ENCODE results near the gene ZNF324. TPM values are rescaled to one million over a fixed set of nuclear protein-coding genes. Genes with fewer than 3 reads are reported as not detected.
A peak's percentile ranks its signal among the peaks of the same experiment; 100 is the strongest.

ZNF324 gene
- total and polyA plus RNA-seq, 9 of the 15 experiments (the other 6 are each of a cell fraction or from before 2014, with no cell fraction given) = 0.92 to 16.4 (median 5.3) TPM

DNA sequence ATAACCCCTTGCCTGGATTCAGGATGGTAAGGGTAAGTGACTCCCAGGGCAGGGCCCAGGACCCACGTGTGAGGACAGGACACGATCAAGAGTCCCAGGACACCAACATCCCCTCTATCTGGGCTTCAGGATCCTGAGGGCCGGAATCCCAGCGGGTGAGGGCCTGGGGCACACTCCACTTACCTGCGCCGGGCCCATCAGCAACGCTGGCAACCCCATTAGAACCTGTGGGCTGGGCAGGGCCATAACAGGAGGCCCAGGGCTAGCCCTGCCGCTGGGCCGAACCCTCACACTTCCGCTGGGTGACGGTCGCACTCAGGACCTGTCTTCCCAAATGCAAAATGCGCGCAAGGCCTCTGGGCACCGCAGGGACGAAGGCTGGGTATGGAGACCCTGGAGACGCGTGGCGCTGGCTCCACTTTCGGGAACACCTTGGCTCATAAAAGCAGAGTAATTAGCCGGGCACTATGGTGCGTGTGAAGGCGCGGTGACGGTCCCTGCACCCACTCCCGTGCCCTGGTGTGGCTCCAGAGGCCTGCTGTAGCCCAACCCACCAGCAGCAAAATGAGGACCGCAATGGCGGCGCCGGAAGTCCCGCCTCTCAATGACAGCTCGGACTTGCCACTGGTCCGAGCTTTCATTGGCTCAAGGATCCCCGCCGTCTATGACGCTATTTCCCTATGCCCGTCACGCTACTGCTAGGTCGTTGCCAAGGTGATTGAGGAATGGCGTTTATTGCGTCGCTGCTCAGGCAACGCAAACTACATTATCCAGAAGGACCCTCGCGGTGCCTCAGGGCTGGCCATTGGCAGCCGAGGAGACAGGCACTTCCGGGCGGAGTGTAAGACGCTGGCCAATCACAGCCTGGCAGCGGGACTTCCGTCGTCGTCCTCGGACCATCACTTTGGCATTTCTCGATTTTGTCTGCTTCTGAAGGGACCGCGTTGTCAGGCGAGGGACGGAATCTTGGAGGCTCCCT is 27.0 kb upstream of the ZNF324 start, which contains the start of gene ZNF132:
Gene ZNF132 (minus strand): TSS at position 578 of the 979 bp plus-strand sequence. CDS start 332 bp downstream, at position 246.
- H2AFZ ChIP-seq (ENCODE audit: low read depth, low read length) = no peak within 1 kb of the TSS
- H3K9ac ChIP-seq (ENCODE audit: insufficient read depth in 1 of 2, low read depth in 2 of 2, low read length in 2 of 2) = no peak within 1 kb of the TSS
- H3K4me3 ChIP-seq = no peak within 1 kb of the TSS
- WGBS (ENCODE audit: insufficient coverage, low coverage, missing lambda C conversion rate) = 58% methylated on average over 56 of the region's 59 CpGs
- no peaks in the 10 kb centered on the region for H3K79me2 ChIP-seq (ENCODE audit: control insufficient read depth, insufficient read depth, low read length)
- no peaks in the 10 kb centered on the region for H4K20me1 ChIP-seq (replicated peaks; ENCODE audit: control insufficient read depth, insufficient read depth, low read length)
- H3K4me2 ChIP-seq (ENCODE audit: insufficient read depth, low read length) = no peak within 1 kb of the TSS
- peaks cover 0 to 12% of the 10 kb centered on the region in 2 experiments; a peak in 1 of 5 replicates for H3K4me1 ChIP-seq (replicated peaks in 1 of 2; ENCODE audit: control insufficient read depth in 2 of 2, insufficient read depth in 2 of 2, low read length in 2 of 2)
- in situ Hi-C loops (cut with MboI) (no loop called here), intact Hi-C loops (cut with micrococcal nuclease) (no loop called here)
- H3K27ac ChIP-seq (ENCODE audit: extremely low read depth, low read depth, low read length) = no peak within 1 kb of the TSS
- H3K9me3 ChIP-seq (replicated peaks; ENCODE audit: control insufficient read depth, insufficient read depth, low read depth, low read length) = peaks cover 7% of the 10 kb centered on the region
- ChIA-PET POLR2A (no interaction called here), CTCF (ENCODE audit: low intra/inter-chr PET ratio) (no interaction called here)
- no peaks in the 10 kb centered on the region for H3K36me3 ChIP-seq (ENCODE audit: control insufficient read depth, insufficient read depth, low read length)
- no TSS peak for BruUV-seq (replicated peaks)
- H3K9me1 ChIP-seq (ENCODE audit: control insufficient read depth, insufficient read depth, low read length) = no peaks in the 10 kb centered on the region
- ATAC-seq (no peak), FAIRE-seq (no peak), DNase-seq (ENCODE audit: extremely low read depth in 1 of 4, low spot score in 3 of 4) (no peak)
- no peaks in the 10 kb centered on the region for H3K27me3 ChIP-seq (ENCODE audit: control insufficient read depth in 2 of 2, insufficient read depth in 2 of 2, low read length in 2 of 2)
- TF ChIP-seq YY1 (IDR thresholded peaks at IDR 0.05; ENCODE audit: borderline replicate concordance in 1 of 3, control insufficient read depth in 1 of 3, extremely low read depth in 1 of 3, insufficient read depth in 3 of 3, insufficient read length in 1 of 3, insufficient replicate concordance in 2 of 3, low read depth in 1 of 3, low read length in 2 of 3) = peak in 1 of 3 experiments; percentile 59
- 0 out of 2 replicates have a peak, but pooled peaks have one; percentile 37 for TF ChIP-seq POLR2G (IDR thresholded peaks at IDR 0.05; ENCODE audit: low read depth, low read length)
- TF ChIP-seq, protein P1, sequence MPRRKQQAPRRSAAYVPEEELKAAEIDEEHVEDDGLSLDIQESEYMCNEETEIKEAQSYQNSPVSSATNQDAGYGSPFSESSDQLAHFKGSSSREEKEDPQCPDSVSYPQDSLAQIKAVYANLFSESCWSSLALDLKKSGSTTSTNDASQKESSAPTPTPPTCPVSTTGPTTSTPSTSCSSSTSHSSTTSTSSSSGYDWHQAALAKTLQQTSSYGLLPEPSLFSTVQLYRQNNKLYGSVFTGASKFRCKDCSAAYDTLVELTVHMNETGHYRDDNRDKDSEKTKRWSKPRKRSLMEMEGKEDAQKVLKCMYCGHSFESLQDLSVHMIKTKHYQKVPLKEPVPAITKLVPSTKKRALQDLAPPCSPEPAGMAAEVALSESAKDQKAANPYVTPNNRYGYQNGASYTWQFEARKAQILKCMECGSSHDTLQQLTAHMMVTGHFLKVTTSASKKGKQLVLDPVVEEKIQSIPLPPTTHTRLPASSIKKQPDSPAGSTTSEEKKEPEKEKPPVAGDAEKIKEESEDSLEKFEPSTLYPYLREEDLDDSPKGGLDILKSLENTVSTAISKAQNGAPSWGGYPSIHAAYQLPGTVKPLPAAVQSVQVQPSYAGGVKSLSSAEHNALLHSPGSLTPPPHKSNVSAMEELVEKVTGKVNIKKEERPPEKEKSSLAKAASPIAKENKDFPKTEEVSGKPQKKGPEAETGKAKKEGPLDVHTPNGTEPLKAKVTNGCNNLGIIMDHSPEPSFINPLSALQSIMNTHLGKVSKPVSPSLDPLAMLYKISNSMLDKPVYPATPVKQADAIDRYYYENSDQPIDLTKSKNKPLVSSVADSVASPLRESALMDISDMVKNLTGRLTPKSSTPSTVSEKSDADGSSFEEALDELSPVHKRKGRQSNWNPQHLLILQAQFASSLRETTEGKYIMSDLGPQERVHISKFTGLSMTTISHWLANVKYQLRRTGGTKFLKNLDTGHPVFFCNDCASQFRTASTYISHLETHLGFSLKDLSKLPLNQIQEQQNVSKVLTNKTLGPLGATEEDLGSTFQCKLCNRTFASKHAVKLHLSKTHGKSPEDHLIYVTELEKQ (CRISPR knock-in tag; IDR thresholded peaks at IDR 0.05) = no peak
- TF ChIP-seq ZNF253 (CRISPR knock-in tag; conservative IDR thresholded peaks at IDR 0.05) = no peak
- TF ChIP-seq ZFPM2 (CRISPR knock-in tag; IDR thresholded peaks at IDR 0.05) = no peak

Data from K562 (cell line).